Activated naive CD4-positive, alpha-beta T cell treated with anti-CD3 and anti-CD28 coated beads, Interleukin-2, amount 10 ng/mL, durations not matched to agents 7 days and 5 days (primary cell): ENCODE data around the gene APBB2.
A peak's percentile ranks its signal among the peaks of the same experiment; 100 is the strongest.

ENCODE experiments used
- CTCF ChIA-PET: fragments of 350-600 bp; sonication (Branson Sonifier 250); formaldehyde crosslinking; loops from one replicate; lab custom pipeline; 2021; ENCODE audit warnings: antibody characterized with exemption; lab: Charles Lee
- DNase-seq: peaks from one replicate; pipeline ENCODE4 v3.0.0-alpha.2; 2020
- H3K27ac Mint-ChIP-seq: one replicate; pipeline ENCODE4 v1.8.0; 2021; ENCODE audit warnings: mild to moderate bottlenecking, moderate library complexity, mixed read lengths
- H3K27me3 Mint-ChIP-seq: one replicate; pipeline ENCODE4 v1.8.0; 2021; ENCODE audit warnings: mild to moderate bottlenecking, mixed read lengths
- H3K36me3 Mint-ChIP-seq: one replicate; pipeline ENCODE4 v1.8.0; 2021; ENCODE audit warnings: mixed read lengths
- H3K4me1 Mint-ChIP-seq: one replicate; pipeline ENCODE4 v1.8.0; 2021; ENCODE audit warnings: mixed read lengths
- H3K4me3 Mint-ChIP-seq: one replicate; pipeline ENCODE4 v1.8.0; 2021; ENCODE audit warnings: mild to moderate bottlenecking, moderate library complexity, mixed read lengths
- H3K9me3 Mint-ChIP-seq: one replicate; pipeline ENCODE4 v1.8.0; 2021; ENCODE audit warnings: mixed read lengths

The APBB2 gene

DNA sequence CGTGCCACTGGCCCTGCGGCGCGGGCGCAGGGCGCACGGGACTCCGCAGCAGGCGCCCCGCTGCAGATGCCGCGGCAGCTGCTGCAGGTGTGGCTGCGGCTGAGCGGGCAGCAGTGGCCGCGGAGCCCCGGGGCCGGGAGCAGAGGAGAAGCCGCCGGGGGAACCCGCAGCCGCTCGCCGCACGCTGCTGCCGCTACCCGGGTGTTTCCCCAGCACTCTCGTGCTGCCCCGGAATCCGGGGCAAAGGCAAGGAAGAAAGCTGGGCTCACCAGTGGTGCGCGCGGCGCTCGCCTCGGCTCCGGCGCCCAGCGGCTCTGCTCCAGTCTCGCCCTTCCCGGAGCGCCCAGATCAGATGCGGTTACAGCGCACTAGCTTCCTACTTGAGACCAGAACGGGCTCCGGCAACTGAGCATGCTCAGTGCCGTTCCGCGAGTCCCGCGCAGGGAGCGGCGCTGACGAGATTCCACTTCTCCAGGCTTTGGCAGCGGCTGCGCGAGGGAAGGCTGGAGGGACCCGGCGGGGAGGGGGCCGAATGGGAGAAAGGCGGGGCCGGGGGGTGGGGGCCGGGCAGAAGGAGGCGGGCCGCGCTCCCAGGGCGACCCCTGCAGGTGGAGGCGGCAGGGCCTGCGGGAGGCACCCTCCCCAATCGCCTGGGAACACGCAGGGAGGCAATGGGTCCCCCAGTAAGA is at the start of gene APBB2:
Gene APBB2, minus strand, starts transcription at position 407 of the 689 bp plus-strand sequence. CDS start 181,288 bp downstream, outside the sequence.
- peak; percentile 53 for DNase-seq
- Mint-ChIP-seq H3K4me1 (peaks cover 35% of the 10 kb centered on the region), H3K27ac (no peak within 1 kb of the TSS), H3K4me3 (peak within 1 kb of the TSS; percentile 77), H3K27me3 (peaks cover 55% of the 10 kb centered on the region), H3K9me3 (no peaks in the 10 kb centered on the region), H3K36me3 (no peaks in the 10 kb centered on the region)
- CTCF ChIA-PET = interaction anchor here (0.6 to 1.5 kb wide), 8 partner anchors 95 to 291 kb away, joined by 3 to 8 read pairs (median 4); no protein-coding TSS in a partner anchor

DNA sequence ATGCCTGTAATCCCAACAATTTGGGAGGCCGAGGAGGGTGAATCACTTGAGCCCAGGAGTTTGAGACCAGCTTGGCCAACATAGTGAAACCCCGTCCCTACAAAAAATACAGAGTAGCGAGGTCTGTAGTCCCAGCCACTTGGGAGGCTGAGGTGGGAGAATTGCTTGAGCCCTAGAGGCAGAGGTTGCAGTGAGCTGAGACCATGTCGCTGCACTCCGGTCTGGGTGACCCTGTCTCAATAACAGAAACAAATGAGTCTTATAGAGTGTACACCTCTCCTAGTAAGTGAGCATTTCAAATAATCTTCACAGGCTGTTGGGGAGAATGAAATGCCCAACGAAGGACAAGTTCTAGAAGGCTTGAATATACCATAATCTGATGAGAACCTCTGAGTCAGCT is 47.9 kb upstream of the APBB2 start:
- Mint-ChIP-seq H3K36me3 (no peaks in the 10 kb centered on the region), H3K9me3 (no peaks in the 10 kb centered on the region), H3K4me3 (no peak overlapping the region), H3K27me3 (peaks cover 24% of the 10 kb centered on the region), H3K27ac (no peak overlapping the region), H3K4me1 (peaks cover 5% of the 10 kb centered on the region)
- DNase-seq = no peak
- CTCF ChIA-PET = no interaction called here

DNA sequence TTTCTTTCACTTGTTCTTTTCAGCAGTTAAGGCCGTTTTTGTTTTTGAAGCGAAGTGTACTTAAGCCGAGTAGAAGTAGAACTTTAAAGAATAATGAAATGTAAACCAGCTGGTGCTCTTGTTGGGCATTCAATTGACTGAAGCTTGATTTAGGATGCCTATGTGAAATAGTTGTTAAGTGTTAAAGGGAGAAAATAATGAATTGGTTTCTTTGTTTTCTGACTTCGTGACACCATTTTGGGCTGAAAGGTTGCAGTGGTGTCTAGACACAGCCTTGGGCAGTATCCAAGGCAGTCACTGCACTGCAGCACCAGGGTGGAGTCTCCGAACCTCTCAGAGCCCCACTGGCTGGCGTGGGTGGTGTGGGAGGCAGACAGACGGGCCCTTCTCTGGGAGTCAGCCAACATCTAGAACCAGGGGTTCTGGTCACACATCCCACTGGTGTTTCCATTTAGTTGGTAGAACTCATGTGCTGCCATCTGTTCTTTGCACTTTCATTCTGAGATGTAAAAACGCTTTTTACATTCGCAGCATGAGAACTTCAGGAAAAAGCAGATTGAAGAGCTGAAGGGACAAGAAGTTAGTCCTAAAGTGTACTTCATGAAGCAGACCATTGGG is 45.9 kb upstream of the APBB2 start:
- no peaks in the 10 kb centered on the region for H3K36me3 Mint-ChIP-seq
- no peaks in the 10 kb centered on the region for H3K9me3 Mint-ChIP-seq
- H3K4me3 Mint-ChIP-seq = no peak overlapping the region
- peaks cover 5% of the 10 kb centered on the region for H3K4me1 Mint-ChIP-seq
- H3K27ac Mint-ChIP-seq = no peak overlapping the region
- H3K27me3 Mint-ChIP-seq = peaks cover 43% of the 10 kb centered on the region
- CTCF ChIA-PET = interaction anchor here (1.9 to 3.3 kb wide), 2 partner anchors 20 to 401 kb away, joined by 11 to 12 read pairs; no protein-coding TSS in a partner anchor
- DNase-seq = no peak

DNA sequence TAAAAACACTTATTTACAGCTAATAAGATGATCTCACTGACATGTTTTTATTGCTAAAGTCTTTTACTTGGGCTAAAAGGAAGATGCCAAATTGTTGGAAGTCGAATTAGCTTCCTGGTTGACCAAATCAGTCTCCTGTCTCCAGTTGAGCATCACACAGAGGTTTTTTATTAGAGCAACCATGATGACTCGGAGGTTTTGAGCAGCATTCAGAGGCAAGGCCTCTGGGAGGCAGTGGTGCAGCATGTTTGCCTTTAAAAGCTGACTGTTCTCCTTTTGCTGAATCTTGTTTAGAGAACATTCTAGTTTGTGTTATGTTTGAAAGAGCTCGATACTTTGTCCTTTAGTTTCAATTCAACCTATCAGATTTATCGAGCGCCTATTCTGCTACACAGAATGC is 44.4 kb upstream of the APBB2 start:
- DNase-seq = no peak
- Mint-ChIP-seq H3K9me3 (no peaks in the 10 kb centered on the region), H3K27me3 (peaks cover 50% of the 10 kb centered on the region), H3K27ac (no peak overlapping the region), H3K4me1 (peaks cover 5% of the 10 kb centered on the region), H3K36me3 (no peaks in the 10 kb centered on the region), H3K4me3 (no peak overlapping the region)
- CTCF ChIA-PET = interaction anchor here (1.9 to 3.3 kb wide), 2 partner anchors 21 to 402 kb away, joined by 11 to 12 read pairs; no protein-coding TSS in a partner anchor

DNA sequence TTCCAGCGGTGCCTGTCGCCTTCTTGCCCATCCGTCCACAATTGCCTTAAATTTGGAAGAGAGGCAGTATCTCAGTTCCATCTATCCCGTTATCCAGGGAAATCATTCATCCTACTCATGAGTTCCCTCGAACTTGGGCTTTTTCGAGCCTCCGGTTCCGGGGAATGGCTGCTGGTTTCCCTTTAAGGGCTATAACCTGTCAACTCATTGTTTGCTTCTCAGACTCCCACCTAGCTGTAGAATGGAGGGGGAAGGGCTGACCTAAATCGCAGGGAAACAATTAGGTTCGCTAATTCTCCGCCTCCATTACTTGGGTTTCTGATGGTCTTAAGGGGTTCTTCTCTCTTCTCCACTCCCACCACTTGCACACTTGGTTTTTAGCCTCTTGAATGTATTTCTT is 43.6 kb upstream of the APBB2 start:
- no peak for DNase-seq
- Mint-ChIP-seq H3K4me1 (peaks cover 5% of the 10 kb centered on the region), H3K36me3 (no peaks in the 10 kb centered on the region), H3K27me3 (peaks cover 50% of the 10 kb centered on the region), H3K9me3 (no peaks in the 10 kb centered on the region), H3K4me3 (peak overlapping the region; percentile 40), H3K27ac (no peak overlapping the region)
- CTCF ChIA-PET = interaction anchor here (3.3 kb wide), 1 partner anchor 22 kb away, joined by 11 read pairs; no protein-coding TSS in a partner anchor

DNA sequence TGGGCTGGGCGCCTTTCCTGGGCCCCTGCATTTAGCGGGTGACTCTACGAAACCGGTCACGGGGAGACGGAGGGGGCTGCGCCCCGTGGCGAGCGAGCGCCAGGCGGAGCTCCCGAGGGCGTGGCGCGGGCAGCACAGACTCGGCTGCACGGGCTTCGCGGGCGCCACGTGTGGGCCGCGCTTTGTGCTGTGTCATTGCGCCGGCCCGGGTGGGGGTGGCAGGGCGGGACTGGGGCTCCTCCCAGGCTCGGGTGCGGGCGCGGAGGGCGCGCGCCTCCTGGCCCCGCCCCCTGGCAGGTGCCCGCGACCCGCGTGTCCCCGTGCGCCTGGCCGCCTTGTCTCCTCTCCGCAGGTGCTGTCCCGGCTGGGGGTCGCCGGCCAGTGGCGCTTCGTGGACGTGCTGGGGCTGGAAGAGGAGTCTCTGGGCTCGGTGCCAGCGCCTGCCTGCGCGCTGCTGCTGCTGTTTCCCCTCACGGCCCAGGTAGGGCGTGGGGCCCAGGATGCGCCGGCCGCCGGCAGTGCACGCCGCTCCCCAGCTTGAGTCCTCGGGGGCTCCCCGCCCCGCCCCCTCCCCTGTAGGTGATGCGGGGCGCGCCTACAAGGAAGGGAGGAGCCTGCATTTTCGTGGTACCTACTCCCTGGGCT is 43.0 kb upstream of the APBB2 start:
- peak; percentile 31 for DNase-seq
- H3K9me3 Mint-ChIP-seq = no peaks in the 10 kb centered on the region
- peaks cover 5% of the 10 kb centered on the region for H3K4me1 Mint-ChIP-seq
- CTCF ChIA-PET = interaction anchor here (3.3 kb wide), 1 partner anchor 23 kb away, joined by 11 read pairs; no protein-coding TSS in a partner anchor
- peak overlapping the region; percentile 40 for H3K4me3 Mint-ChIP-seq
- no peak overlapping the region for H3K27ac Mint-ChIP-seq
- H3K27me3 Mint-ChIP-seq = peaks cover 50% of the 10 kb centered on the region
- H3K36me3 Mint-ChIP-seq = no peaks in the 10 kb centered on the region

DNA sequence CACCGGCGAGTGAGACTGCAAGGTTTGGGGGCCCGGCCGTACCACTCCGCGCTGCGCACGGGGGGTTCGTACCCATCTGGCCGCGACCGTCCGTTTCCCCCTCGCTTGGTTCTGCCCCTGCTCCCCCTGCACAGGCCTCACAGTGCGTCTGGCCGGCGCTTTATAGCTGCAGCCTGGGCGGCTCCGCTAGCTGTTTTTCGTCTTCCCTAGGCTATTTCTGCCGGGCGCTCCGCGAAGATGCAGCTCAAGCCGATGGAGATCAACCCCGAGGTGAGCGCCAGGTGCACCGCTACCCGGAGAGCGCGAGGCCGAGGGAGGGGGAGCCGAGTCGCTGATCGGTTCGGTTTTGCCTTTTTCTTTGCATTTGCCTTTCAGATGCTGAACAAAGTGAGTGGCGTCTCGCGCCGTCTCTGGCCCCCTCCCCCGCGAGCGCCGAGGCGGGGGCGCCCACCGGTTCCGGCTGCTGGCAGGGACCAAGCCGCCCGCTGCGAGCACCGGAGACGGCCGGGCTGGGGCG is 42.5 kb upstream of the APBB2 start, which contains the start of gene UCHL1:
Gene UCHL1, plus strand, starts transcription at position 189 of the 517 bp plus-strand sequence. Its CDS starts 49 bp downstream, at position 238.
- Mint-ChIP-seq H3K27me3 (peaks cover 50% of the 10 kb centered on the region), H3K36me3 (no peaks in the 10 kb centered on the region), H3K4me1 (peaks cover 5% of the 10 kb centered on the region), H3K27ac (no peak within 1 kb of the TSS), H3K9me3 (no peaks in the 10 kb centered on the region), H3K4me3 (peak within 1 kb of the TSS; percentile 40)
- CTCF ChIA-PET = no interaction called here
- no peak for DNase-seq

DNA sequence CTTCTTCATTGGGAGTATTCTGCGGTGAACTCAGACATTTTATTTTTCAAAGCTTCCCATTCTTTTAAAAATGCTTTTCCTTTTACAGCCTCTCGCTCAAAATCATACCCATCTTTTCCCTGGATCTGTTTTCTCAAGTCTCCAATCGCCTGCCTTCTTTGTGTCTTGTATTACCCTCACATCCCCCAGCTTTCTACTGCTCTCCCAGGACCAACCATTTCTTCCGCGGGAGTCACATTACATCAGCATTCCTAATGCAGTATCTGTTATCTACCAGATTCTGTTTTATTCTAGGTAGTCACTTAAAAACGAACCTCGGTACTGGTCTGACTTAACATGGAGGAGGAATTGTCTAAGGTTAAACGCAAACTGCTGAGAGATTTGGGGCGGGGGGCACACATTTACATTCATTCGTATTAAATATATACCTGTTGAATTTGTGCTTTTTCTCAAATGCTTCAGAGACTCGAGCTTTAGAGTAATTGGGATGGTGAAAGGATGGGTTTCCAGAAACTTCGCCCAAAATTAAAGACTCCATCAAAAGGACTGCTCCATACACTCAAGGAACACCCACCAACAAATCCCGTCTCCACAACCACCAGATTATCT is 41.9 kb upstream of the APBB2 start:
- Mint-ChIP-seq H3K27me3 (peaks cover 50% of the 10 kb centered on the region), H3K4me3 (no peak overlapping the region), H3K36me3 (no peaks in the 10 kb centered on the region), H3K4me1 (peaks cover 5% of the 10 kb centered on the region), H3K9me3 (no peaks in the 10 kb centered on the region), H3K27ac (no peak overlapping the region)
- CTCF ChIA-PET = no interaction called here
- DNase-seq = no peak

DNA sequence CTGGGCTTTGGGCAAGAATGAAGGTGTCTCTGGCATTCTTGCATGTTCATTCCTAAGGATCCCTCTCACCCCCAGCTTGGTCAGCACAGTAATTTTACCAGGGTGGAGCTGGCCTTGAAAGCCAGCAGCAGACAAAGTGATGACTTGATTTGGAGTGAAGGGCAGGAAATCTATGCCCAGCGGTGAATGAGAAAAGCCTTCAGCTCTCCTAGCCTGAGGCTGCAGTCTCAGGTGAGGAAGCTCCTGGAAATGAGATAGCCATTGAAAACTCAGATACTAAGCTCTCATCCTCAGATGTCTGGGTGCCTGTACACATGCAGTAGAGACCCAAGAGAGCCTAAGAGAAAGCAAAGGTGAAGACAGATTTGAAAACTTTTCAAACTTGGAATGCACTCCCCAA is 31.6 kb upstream of the APBB2 start:
- CTCF ChIA-PET = interaction anchor here (1.1 kb wide), 1 partner anchor 35 kb away, joined by 3 read pairs; no protein-coding TSS in a partner anchor
- H3K4me1 Mint-ChIP-seq = no peaks in the 10 kb centered on the region
- H3K27me3 Mint-ChIP-seq = no peaks in the 10 kb centered on the region

DNA sequence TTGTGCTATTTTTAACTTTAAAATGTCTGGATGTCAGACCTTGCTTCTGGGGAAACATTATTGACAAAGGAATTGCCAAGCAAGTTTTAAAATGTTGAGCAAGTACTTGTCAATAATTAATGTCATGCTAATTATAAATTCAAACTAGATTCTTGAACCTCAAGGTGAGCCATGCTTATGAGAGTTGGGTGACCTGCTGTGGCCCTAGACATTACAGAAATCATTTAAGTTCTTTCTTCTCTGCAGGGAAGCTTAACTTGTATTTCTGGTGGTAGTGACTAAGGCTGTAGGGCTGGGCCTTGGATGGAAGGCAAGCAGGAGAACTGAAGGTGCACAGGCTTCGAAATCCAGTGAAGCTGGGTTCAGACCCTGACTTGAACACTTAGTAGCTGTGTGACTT is 27.6 kb upstream of the APBB2 start:
- no peaks in the 10 kb centered on the region for H3K9me3 Mint-ChIP-seq
- H3K4me3 Mint-ChIP-seq = no peak overlapping the region
- H3K27ac Mint-ChIP-seq = no peak overlapping the region
- CTCF ChIA-PET = no interaction called here
- H3K36me3 Mint-ChIP-seq = no peaks in the 10 kb centered on the region
- no peak for DNase-seq
- no peaks in the 10 kb centered on the region for H3K27me3 Mint-ChIP-seq
- no peaks in the 10 kb centered on the region for H3K4me1 Mint-ChIP-seq

More for the DNA sequence above, 31.6 kb upstream of the APBB2 start:
- Mint-ChIP-seq H3K36me3 (no peaks in the 10 kb centered on the region), H3K4me3 (no peak overlapping the region), H3K9me3 (no peaks in the 10 kb centered on the region), H3K27ac (no peak overlapping the region)
- DNase-seq = no peak

DNA sequence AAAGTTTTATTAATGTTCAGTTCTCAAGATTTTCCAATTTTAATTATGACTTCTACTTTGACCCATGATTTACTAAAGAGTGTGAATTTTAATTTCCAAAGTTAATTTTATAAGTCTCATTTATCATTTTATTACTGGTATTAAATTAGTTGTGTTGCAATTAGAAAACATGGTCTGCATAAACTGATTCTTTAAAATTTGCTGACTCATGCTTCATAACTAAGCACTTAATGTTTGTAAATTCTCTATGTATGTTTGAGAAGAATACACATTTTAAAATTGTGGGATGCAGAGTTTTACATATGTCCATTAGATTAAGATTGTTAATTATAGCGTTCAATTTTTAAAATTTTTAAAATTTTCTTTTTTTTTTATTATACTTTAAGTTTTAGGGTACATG is 22.2 kb upstream of the APBB2 start:
- H3K4me3 Mint-ChIP-seq = no peak overlapping the region
- H3K36me3 Mint-ChIP-seq = no peaks in the 10 kb centered on the region
- no peaks in the 10 kb centered on the region for H3K9me3 Mint-ChIP-seq
- H3K27ac Mint-ChIP-seq = no peak overlapping the region
- no peaks in the 10 kb centered on the region for H3K27me3 Mint-ChIP-seq
- no peak for DNase-seq
- CTCF ChIA-PET = no interaction called here
- no peaks in the 10 kb centered on the region for H3K4me1 Mint-ChIP-seq

DNA sequence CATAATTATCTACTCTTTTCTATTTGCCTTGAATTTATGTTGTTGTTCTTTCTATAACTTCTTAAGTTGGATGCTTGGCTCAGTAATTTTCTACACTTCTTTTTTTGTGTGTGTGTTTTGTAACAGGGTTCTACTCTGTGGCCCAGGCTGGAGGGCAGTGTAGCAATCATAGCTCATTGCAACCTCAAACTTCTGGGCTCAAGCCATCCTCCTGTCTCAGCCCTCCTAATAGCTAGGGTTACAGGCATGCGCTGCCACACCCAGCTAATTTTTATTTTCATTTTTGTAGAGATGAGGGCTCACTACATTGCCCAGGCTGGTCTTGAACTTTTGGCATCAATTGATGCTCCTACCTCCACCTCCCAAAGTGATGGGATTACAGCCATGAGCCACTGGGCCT is 21.7 kb upstream of the APBB2 start:
- DNase-seq = no peak
- no peak overlapping the region for H3K27ac Mint-ChIP-seq
- H3K36me3 Mint-ChIP-seq = no peaks in the 10 kb centered on the region
- H3K4me1 Mint-ChIP-seq = no peaks in the 10 kb centered on the region
- no peaks in the 10 kb centered on the region for H3K9me3 Mint-ChIP-seq
- H3K4me3 Mint-ChIP-seq = no peak overlapping the region
- no peaks in the 10 kb centered on the region for H3K27me3 Mint-ChIP-seq
- CTCF ChIA-PET = no interaction called here

DNA sequence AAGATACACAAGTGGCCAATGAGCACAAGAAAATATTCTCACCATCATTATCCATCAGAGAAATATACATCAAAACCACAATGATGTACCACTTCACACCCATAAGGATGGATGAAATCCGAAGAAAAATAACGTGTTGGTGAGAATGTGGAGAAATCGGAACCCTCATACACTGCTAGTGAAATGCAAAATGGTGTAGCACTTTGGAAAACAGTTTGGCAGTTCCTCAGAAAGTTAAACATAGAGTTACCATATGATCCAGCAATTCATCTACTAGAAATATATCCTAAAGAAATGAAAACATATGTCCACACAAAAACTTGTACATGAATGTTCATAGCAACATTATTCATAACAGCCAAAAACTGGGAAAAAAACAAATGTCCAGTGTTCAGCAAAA is 18.5 kb upstream of the APBB2 start:
- no peak overlapping the region for H3K27ac Mint-ChIP-seq
- CTCF ChIA-PET = no interaction called here
- H3K4me3 Mint-ChIP-seq = no peak overlapping the region
- H3K9me3 Mint-ChIP-seq = no peaks in the 10 kb centered on the region
- DNase-seq = no peak
- H3K27me3 Mint-ChIP-seq = peaks cover under 1% of the 10 kb centered on the region
- H3K4me1 Mint-ChIP-seq = no peaks in the 10 kb centered on the region
- H3K36me3 Mint-ChIP-seq = no peaks in the 10 kb centered on the region

DNA sequence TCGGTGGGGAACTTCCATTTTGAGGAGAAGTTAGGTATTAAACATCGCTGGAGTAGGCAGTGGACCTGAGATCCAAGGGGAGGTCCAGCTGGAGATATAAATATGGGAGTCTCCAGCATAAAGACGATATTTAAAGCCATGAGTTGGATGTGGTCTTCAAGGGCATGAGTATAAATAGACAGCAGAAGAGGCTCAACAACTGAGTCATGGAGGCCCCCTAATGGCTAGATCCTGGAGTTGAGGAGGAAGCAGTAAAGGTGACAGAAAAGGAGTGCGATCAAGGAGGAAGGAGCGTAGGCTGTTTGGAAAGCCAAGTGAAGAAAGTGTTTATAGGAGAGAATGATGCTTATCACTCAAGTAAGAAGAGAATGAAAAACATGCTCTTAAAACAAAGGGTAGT is 18.1 kb upstream of the APBB2 start:
- no peaks in the 10 kb centered on the region for H3K4me1 Mint-ChIP-seq
- peaks cover 3% of the 10 kb centered on the region for H3K27me3 Mint-ChIP-seq
- no peak for DNase-seq
- H3K9me3 Mint-ChIP-seq = no peaks in the 10 kb centered on the region
- H3K36me3 Mint-ChIP-seq = no peaks in the 10 kb centered on the region
- no peak overlapping the region for H3K4me3 Mint-ChIP-seq
- no peak overlapping the region for H3K27ac Mint-ChIP-seq
- CTCF ChIA-PET = no interaction called here
